Skin of body (tissue), 2 donors: ENCODE results near the gene KIAA1210. TPM values are rescaled to one million over a fixed set of nuclear protein-coding genes. Genes with fewer than 3 reads are reported as not detected.
"Not testable (repeated sequence)": the region's sequence is repeated elsewhere in the genome, so short reads cannot be mapped to it uniquely, and the experiment has no call there.

Experiments used
- DNase-seq: peaks from one replicate; lab custom pipeline; 2025; lab: John Stamatoyannopoulos, UW
- total RNA-seq: library from RNA; depleted of rRNA; stranded (reverse); fragments of >200 nt; gene quantifications from one replicate; pipeline ENCODE4 v1.2.3, GENCODE V29; 2014

Gene KIAA1210
- total RNA-seq, 1 donor from 2014 or later, result 0.10 TPM

DNA sequence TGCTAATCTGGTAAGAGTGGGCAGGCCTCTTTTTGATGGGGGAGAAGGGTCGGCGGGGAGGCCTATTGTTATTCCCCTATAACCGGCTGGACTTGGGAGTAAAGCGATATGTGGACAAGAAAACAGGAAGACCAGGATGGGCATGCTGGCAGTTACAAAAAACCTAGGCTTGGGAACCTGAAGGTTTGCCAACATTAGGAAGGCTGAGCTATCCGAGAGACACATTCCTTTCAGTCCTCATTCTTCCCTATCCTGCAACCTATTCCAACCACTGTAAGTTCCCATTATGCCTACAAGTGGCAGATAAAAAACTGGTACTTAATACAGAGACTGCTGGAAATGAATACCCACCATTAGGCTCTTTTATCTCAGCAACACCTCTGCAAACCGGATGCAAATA lies 87.2 kb downstream of the KIAA1210 start:
- DNase-seq, result no peak

DNA sequence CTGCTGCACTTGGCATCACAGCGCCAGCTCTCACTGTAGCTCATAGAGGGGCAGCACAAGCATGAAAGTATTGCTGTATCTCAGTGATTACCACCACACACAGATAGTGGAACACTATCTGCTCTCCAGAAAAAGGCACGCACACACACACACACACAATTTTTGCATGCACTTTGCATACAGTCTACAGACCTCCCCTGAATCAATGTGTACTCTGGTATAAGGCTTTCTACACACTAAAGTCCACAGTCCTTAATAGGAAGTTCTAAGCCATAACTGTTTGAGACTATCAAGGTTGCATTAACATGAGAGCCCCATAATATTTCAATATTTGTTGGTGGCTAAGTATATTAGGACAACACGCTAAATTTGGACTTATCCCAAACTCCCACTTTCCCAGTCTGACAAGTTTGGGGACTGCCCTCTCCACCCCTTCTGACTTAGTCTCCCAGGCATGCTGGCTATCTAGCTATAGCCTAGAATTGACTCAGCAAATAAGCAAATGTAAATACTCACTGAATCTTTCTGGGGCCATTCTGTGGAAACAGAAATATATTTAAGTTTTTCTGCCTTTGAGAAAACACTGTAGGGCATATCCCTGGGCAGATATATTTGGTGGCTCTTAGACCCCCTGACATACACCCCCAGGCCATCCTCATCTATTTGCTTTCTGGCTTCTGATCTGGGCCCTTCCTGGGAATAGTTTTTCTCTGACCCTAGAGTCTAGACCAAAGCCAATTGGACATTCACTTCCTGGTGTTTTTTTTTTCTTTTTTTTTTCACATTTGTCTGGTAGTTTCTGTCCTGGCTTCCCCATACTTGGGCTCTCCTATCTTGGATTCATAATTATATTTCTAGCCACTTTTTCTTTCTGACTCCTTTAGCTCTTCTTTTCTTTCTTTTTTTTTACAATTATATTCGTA lies 91.2 kb downstream of the KIAA1210 start:
- no peak for DNase-seq

DNA sequence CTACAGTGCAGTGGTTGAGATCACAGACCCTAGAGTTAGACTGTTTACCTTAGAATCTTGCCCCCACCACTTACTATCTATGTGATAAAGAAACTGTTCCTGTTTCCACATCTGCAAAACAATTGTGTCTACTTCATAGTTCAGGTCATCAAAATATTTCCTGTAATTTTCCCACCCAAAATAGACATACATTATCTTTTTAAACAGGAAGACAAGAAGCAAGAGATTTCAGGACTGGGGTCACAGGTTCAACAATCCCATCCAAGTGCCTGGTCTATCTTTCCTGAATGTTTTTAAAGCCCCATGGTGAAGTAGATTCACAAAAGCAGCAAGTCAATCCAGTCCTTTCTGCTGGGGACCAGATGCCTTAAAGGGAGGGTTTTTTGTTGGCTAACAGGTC lies 96.6 kb downstream of the KIAA1210 start:
- DNase-seq, result no peak

DNA sequence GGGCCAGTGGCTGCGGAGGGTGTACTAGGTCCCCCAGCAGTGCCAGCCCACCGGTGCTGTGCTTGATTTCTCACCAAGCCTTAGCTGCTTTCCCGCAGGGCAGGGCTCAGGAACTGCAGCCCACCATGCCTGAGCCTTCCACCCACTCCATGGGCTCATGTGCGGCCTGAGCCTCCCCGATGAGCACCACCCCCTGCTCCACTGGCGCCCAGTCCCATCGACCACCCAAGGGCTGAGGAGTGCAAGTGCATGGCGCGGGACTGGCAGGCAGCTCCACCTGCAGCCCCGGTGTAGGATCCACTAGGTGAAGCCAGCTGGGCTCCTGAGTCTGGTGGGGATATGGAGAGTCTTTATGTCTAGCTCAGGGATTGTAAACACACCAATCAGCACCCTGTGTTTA lies 98.0 kb downstream of the KIAA1210 start:
- not testable (repeated sequence) for DNase-seq

DNA sequence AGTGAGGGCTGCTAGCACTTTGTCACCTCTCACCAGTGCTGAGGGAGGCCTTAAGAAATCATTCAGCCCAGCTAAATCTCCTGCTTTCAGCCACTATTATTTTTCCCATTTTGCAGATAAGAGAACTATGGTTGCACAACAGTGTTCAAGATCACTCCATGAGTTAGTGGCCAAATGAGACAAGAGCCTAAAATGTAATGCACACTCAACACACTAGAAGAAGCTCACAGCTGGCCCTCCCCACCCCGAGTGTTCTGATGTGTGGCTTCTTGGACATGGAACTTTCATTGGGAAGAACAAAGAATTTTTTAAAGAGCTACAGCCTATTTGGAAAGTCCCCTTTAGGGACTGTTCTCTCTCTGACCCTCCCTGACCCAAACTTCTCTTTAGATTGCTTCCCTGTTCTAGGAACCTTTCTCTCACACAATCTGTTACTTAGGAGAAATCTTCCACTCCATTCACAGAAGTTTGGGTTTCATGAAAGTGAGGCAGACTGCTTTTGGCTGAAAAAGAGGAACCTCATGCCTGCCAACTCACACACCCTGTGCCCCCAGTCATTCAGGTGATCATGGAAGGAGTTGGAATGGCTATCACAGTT lies 98.8 kb downstream of the KIAA1210 start:
- no peak for DNase-seq

Other genes with a start within 250 kb of the KIAA1210 start
- 2.7 TPM for gene LONRF3, start 153.2 kb downstream of the KIAA1210 start, total RNA-seq
- not detected for gene CT47C1, start 54.8 kb downstream of the KIAA1210 start, total RNA-seq
- gene PGRMC1, start 108.5 kb upstream of the KIAA1210 start, total RNA-seq, result 122 TPM